ENCODE results near the gene SPACA4. TPM values are rescaled to one million over a fixed set of nuclear protein-coding genes. Genes with fewer than 3 reads are reported as not detected.

SPACA4 gene
- total and polyA plus RNA-seq, 4 experiments from 2014 or later, result not detected

GRCh38 chr19:48648134-48648533 is 41.6 kb downstream of the SPACA4 start:
- no peaks in the 10 kb centered on the region for H3K27me3 Mint-ChIP-seq
- intact Hi-C loops (cut with micrococcal nuclease), result loop anchor here (5.0 kb wide), 1 partner anchor 319 kb away; the partner anchor contains the start of gene FTL
- H3K9me3 Mint-ChIP-seq, result peaks cover 0 to 1% (median 0%) of the 10 kb centered on the region in 8 donors
- peaks cover 46% of the 10 kb centered on the region for H3K4me1 ChIP-seq (ENCODE audit: insufficient read depth, low read length)
- H3K36me3 ChIP-seq (ENCODE audit: insufficient read depth, low read length), result no peaks in the 10 kb centered on the region
- H3K4me3 Mint-ChIP-seq, result peak overlapping the region in 3 of 8 donors; percentile 33 to 71 (median 49)
- no peaks in the 10 kb centered on the region for H3K36me3 Mint-ChIP-seq
- ChIA-PET POLR2A (ENCODE audit: partially characterized antibody) (interaction anchor here (1.3 to 1.5 kb wide), 2 partner anchors 27 to 66 kb away, joined by 3 to 7 read pairs; no protein-coding TSS in a partner anchor), CTCF (ENCODE audit: partially characterized antibody) (interaction anchor here (2.1 kb wide), 1 partner anchor 27 kb away, joined by 13 read pairs; no protein-coding TSS in a partner anchor)
- H3K4me1 Mint-ChIP-seq, result peaks cover 23 to 51% (median 38%) of the 10 kb centered on the region in 4 donors
- no peaks in the 10 kb centered on the region for H3K27me3 ChIP-seq (ENCODE audit: insufficient read depth, low read length)
- no peak overlapping the region for H3K4me3 ChIP-seq (ENCODE audit: low read length in 2 of 2)
- DNase-seq, result no peak
- H3K9me3 ChIP-seq (ENCODE audit: control insufficient read depth in 1 of 2, low read length in 2 of 2), result no peaks in the 10 kb centered on the region
- H3K27ac Mint-ChIP-seq, result peak overlapping the region; percentile 76 to 97 (median 90)
- H3K27ac ChIP-seq (ENCODE audit: low read depth, low read length), result no peak overlapping the region

GRCh38 chr19:48650974-48651682 is 44.6 kb downstream of the SPACA4 start:
- Histone ChIP-seq H3K4me3 (ENCODE audit: low read length in 2 of 2) (no peak overlapping the region), H3K4me1 (ENCODE audit: insufficient read depth, low read length) (peaks cover 26% of the 10 kb centered on the region), H3K9me3 (ENCODE audit: control insufficient read depth in 1 of 2, low read length in 2 of 2) (no peaks in the 10 kb centered on the region), H3K27ac (ENCODE audit: low read depth, low read length) (no peak overlapping the region), H3K36me3 (ENCODE audit: insufficient read depth, low read length) (no peaks in the 10 kb centered on the region), H3K27me3 (ENCODE audit: insufficient read depth, low read length) (no peaks in the 10 kb centered on the region)
- ChIA-PET POLR2A (ENCODE audit: partially characterized antibody) (no interaction called here), CTCF (ENCODE audit: partially characterized antibody) (interaction anchor here (0.7 to 1.4 kb wide), 2 partner anchors 24 to 191 kb away, joined by 4 read pairs; no protein-coding TSS in a partner anchor)
- peak overlapping the region in 4 of 7 donors; percentile 71 to 90 (median 79) for H3K27ac Mint-ChIP-seq
- peaks cover 0 to 1% (median 0%) of the 10 kb centered on the region in 8 donors for H3K9me3 Mint-ChIP-seq
- DNase-seq, result no peak
- H3K4me1 Mint-ChIP-seq, result peaks cover 12 to 33% (median 23%) of the 10 kb centered on the region in 4 donors
- no peaks in the 10 kb centered on the region for H3K27me3 Mint-ChIP-seq
- intact Hi-C loops (cut with micrococcal nuclease), result no loop called here
- no peaks in the 10 kb centered on the region for H3K36me3 Mint-ChIP-seq
- no peak overlapping the region for H3K4me3 Mint-ChIP-seq

DNA sequence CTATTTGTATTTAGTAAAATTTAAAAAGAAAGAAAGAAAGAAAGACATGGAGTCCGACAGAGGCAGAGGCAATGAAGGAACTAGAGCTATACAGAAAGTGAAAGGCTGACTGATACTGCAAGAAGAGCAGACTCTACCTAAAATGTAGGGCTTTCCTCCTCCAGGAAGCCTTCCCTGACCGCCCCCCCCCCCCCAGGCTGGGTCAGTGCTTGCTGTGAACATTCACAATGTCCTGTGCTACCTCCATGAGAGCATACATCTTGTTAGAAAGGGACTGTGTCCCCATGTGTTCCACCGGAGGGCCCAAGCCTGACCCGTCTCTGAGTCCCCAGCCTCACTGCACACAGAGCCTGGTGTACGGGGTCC is 45.1 kb downstream of the SPACA4 start:
- intact Hi-C loops (cut with micrococcal nuclease), result no loop called here
- Histone ChIP-seq H3K27me3 (ENCODE audit: insufficient read depth, low read length) (no peaks in the 10 kb centered on the region), H3K36me3 (ENCODE audit: insufficient read depth, low read length) (no peaks in the 10 kb centered on the region), H3K4me3 (ENCODE audit: low read length in 2 of 2) (no peak overlapping the region), H3K4me1 (ENCODE audit: insufficient read depth, low read length) (peaks cover 26% of the 10 kb centered on the region), H3K9me3 (ENCODE audit: control insufficient read depth in 1 of 2, low read length in 2 of 2) (no peaks in the 10 kb centered on the region), H3K27ac (ENCODE audit: low read depth, low read length) (no peak overlapping the region)
- CTCF ChIA-PET (ENCODE audit: partially characterized antibody), result interaction anchor here (0.7 to 1.4 kb wide), 2 partner anchors 24 to 191 kb away, joined by 4 read pairs; no protein-coding TSS in a partner anchor
- Mint-ChIP-seq H3K9me3 (peaks cover 0 to 1% (median 0%) of the 10 kb centered on the region in 8 donors), H3K4me3 (no peak overlapping the region), H3K4me1 (peaks cover 12 to 33% (median 19%) of the 10 kb centered on the region in 4 donors), H3K36me3 (no peaks in the 10 kb centered on the region), H3K27ac (peak overlapping the region in 3 of 7 donors; percentile 48 to 68 (median 52)), H3K27me3 (no peaks in the 10 kb centered on the region)
- DNase-seq, result no peak
- POLR2A ChIA-PET (ENCODE audit: partially characterized antibody), result no interaction called here

- Histone ChIP-seq H3K4me3 (ENCODE audit: low read length in 2 of 2) (no peak overlapping the region), H3K27me3 (ENCODE audit: insufficient read depth, low read length) (no peaks in the 10 kb centered on the region), H3K27ac (ENCODE audit: low read depth, low read length) (no peak overlapping the region), H3K9me3 (ENCODE audit: control insufficient read depth in 1 of 2, low read length in 2 of 2) (no peaks in the 10 kb centered on the region), H3K36me3 (ENCODE audit: insufficient read depth, low read length) (no peaks in the 10 kb centered on the region), H3K4me1 (ENCODE audit: insufficient read depth, low read length) (peaks cover 4% of the 10 kb centered on the region)
- Mint-ChIP-seq H3K4me1 (peaks cover 2 to 9% (median 4%) of the 10 kb centered on the region in 4 donors), H3K36me3 (no peaks in the 10 kb centered on the region), H3K9me3 (no peaks in the 10 kb centered on the region), H3K4me3 (no peak overlapping the region), H3K27ac (peak overlapping the region in 1 of 7 donors; percentile 70), H3K27me3 (no peaks in the 10 kb centered on the region)
- DNase-seq, result no peak
- POLR2A ChIA-PET (ENCODE audit: partially characterized antibody), result no interaction called here
- CTCF ChIA-PET (ENCODE audit: partially characterized antibody), result interaction anchor here (1.7 kb wide), 1 partner anchor 21 kb away, joined by 13 read pairs; no protein-coding TSS in a partner anchor
- intact Hi-C loops (cut with micrococcal nuclease), result no loop called here
These were observed 47.9 kb downstream of the SPACA4 start for GRCh38 chr19:48654299-48655059.

DNA sequence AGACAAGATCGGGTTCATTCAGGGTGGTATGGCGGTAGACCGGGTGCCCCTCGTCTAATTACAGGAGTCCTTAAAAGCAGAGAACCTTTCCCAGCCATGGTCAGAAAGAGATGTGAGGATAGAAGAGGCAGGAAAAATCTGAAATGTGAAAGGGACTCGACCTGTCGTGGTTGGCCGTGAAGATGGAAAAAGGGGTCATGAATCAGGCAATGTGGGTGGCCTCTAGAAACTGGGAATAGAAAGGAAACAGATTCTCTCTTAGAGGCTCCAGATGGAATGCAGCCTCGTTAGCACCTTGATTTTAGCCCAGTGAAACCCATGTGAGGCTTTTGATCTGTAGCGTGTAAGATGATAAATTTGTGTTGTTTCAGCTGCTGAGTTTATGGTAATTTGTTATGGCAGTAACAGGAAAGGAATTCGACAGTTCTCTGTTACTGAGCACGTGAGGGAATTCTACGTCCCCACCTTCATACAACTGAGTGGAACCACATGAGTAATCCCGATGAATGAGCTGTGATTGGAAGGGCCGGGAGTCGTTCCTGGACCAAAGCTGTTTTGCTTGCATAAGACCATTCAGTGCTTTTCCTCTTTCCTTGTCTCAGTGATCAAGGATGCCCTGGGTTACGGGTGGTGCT is 50.4 kb downstream of the SPACA4 start:
- intact Hi-C loops (cut with micrococcal nuclease), result no loop called here
- Mint-ChIP-seq H3K27me3 (no peaks in the 10 kb centered on the region), H3K36me3 (no peaks in the 10 kb centered on the region), H3K27ac (peak overlapping the region in 1 of 7 donors; percentile 70), H3K4me1 (peaks cover 5 to 9% (median 8%) of the 10 kb centered on the region in 4 donors), H3K9me3 (no peaks in the 10 kb centered on the region), H3K4me3 (no peak overlapping the region)
- ChIA-PET CTCF (ENCODE audit: partially characterized antibody) (interaction anchor here (0.9 to 1.9 kb wide), 4 partner anchors 17 to 187 kb away, joined by 3 to 6 read pairs (median 4); no protein-coding TSS in a partner anchor), POLR2A (ENCODE audit: partially characterized antibody) (interaction anchor here (0.6 to 2.3 kb wide), 2 partner anchors 11 to 131 kb away, joined by 3 to 8 read pairs; partner anchors contain the start of gene CA11)
- Histone ChIP-seq H3K4me1 (ENCODE audit: insufficient read depth, low read length) (peaks cover 10% of the 10 kb centered on the region), H3K27me3 (ENCODE audit: insufficient read depth, low read length) (no peaks in the 10 kb centered on the region), H3K27ac (ENCODE audit: low read depth, low read length) (no peak overlapping the region), H3K36me3 (ENCODE audit: insufficient read depth, low read length) (no peaks in the 10 kb centered on the region), H3K9me3 (ENCODE audit: control insufficient read depth in 1 of 2, low read length in 2 of 2) (no peaks in the 10 kb centered on the region), H3K4me3 (ENCODE audit: low read length in 2 of 2) (no peak overlapping the region)
- no peak for DNase-seq

Data from CD4-positive, alpha-beta memory T cell (primary cell).